HG02840 (cell line): ENCODE data around the gene RASA2.
"Not testable (repeated sequence)": the region's sequence is repeated elsewhere in the genome, so short reads cannot be mapped to it uniquely, and the experiment has no call there.

Experiments used
- ATAC-seq: cut with Tn5 transposase; IDR thresholded peaks from one replicate; pipeline ENCODE4 v1.9.1; 2021; ENCODE audit warnings: mild to moderate bottlenecking, moderate library complexity, moderate number of reproducible peaks; ENCODE audit not compliant: unreplicated experiment, low FRiP score

Gene RASA2

GRCh38 chr3:141529256-141529655 lies 42.4 kb downstream of the RASA2 start:
- no peak for ATAC-seq

DNA sequence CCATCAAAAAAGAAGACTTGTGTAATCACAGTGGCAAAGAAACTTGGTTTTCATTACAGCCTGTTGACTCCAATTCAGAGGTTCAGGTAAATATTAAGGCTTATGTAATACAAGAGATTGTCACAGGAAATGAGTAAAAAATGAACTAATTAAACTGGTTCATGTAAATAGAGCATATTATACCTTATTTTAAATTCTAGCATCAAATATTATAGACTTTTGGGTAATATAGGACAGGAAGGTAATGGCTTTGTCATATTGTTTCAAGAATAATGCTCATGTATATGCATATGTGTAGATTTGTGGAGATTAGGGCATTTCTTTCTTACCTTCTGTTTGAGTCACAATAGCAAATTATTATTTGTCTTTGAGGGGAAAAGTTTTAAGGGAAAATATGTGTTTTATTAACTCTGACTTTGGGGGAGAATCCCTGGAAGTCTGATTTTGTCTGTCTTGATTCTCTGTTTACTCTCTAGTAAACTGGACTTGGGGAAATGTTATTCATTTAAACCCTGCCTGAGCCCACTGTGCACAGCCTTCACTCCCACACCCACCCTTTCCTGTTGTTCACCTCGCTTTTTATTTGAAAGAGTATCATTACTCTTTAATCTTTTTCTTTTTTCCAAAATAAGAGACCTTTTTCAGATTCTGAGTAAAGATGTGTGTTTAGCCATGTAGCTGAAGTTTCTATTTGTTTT lies 43.0 kb downstream of the RASA2 start:
- ATAC-seq, result no peak

DNA sequence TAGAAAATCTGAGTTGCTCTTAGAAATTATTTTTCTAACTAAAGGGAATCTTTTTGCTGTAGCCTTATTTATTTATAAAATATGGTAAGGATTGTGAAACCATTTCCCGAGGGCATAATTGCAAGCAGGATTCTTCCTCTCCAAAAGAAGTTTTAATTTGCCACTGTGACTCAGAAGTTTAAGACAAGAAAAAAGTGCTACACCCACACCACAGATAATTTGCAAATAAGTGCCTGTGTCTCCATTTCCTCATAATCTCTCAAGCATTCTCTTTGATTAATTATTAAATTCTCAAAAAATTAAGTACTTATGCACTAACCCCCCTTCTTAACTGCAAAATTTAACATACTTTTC lies 43.6 kb downstream of the RASA2 start:
- ATAC-seq, result no peak

GRCh38 chr3:141532609-141533008 lies 45.8 kb downstream of the RASA2 start:
- no peak for ATAC-seq

- ATAC-seq, result not testable (repeated sequence)
Measured at GRCh38 chr3:141536017-141536416, 49.2 kb downstream of the RASA2 start.

- ATAC-seq, result no peak
Measured at GRCh38 chr3:141537856-141538255, 51.0 kb downstream of the RASA2 start.

GRCh38 chr3:141538568-141539240 lies 51.9 kb downstream of the RASA2 start:
- no peak for ATAC-seq

DNA sequence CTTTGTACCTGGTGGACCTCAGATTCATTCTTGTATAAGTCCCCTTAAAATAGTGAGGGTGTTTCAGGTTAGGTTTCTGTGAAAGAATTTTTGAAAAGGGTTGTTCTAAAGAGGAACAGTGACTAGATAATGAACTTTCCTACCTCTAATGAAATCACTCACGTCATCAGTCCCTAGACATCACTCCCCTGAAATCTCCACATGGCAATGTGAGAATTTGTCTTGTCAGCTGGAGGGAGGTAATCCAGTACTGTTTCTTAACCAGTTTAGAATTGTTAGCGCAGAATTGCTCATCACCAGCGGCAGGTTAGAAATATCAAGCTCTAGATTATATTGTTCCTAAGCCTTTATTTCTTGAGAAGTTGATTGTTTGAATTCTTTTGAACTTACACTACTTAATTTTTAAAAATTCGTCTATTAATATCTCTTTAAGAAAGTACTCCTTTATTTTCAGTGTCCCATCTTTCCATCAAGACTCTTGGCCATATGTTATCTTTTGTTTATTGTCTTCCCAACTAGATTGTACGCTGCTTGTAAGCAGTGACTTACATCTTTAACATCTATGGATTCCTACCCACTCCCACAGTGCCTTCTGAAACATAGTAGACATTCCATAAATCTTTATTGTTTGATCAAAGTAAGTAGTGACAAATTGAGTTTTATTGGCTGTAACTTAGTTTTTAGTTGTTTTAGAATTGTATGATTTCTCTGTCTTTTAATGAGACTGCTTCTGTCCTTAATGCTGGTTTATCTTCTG lies 52.8 kb downstream of the RASA2 start:
- no peak for ATAC-seq

DNA sequence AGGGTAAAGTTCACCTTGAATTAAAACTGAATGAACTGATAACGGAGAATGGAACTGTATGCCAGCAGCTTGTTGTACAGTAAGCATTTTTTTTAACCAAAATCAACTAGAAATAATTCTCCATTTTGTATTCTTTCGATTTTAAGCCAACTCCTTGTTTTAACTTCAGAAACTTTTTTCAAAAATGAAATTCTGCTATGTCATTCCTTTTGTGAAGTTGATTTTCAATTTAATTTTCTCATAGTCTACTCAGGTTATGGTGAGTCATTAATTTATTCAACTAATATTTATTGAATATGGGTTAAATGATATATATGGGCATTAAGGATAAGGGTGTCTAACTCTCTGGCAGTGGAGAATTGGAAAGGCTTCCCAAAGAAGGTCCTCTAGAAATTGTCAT lies 53.7 kb downstream of the RASA2 start:
- ATAC-seq, result no peak

DNA sequence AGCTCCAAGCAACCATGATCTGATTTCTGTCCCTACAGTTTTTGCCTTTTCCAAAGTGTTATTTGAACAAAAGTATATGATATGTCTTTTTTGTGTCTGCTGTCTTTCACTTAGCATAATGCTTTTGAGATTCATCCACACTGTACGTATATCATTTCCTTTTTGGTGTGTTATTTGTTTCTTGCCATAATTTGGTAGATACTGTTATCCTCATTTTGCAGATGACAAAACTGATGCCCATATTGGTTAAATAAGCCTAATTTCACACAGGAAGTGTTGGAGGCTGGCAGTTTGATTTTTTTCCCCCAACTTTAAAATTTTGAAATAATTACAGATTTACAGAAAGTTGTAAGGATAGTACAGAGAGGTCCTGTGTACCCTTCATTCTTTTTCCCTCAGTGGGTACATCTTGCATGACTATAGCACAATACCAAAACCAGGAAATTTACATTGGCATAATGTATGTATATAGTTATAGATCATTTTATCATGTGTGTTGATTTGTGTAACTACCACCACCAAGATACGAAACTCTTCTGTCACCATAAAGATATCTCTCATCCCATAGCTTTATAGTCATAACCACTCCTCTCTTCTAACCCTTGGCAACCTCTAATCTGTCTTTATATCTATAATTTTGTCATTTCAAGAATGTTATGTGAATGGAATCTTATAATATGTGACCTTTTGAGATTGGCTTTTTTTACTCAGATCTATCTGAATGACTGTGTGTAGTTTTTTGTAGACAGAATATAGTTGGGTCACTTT lies 55.6 kb downstream of the RASA2 start:
- no peak for ATAC-seq

DNA sequence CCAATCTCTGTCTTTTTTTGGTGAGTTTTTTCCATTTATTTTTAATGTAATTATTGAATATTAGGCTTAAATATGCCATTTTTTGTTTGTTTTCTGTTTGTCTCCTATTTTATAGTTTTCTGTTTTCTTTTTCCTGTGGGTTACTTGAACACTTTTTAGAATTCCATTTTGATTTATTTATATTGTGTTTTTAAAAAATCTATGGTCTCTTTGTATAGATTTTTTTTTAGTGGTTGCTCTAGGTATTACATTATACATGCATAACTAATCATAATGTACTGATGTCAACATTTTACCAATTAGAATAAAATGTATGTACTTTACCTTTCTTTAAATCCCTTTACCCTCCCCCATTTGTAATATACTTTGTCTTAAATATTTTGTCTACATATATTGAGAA lies 56.2 kb downstream of the RASA2 start:
- ATAC-seq, result no peak

DNA sequence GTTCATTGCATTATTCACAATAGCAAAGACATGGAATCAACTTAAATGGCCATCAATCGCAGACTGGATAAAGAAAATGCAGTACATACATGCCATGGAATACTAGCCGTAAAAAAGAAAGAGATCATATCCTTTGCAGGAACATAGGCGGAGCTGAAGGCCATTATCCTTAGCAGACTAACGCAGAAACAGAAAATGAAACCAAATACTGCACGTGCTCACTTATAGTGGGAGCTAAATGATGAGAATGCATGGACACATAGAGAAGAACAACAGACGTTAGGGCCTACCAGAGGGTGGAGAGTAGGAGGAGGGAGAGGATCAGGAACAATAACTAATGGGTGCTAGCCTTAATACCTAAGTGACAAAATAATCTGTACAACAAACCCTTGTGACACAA lies 57.9 kb downstream of the RASA2 start:
- no peak for ATAC-seq

DNA sequence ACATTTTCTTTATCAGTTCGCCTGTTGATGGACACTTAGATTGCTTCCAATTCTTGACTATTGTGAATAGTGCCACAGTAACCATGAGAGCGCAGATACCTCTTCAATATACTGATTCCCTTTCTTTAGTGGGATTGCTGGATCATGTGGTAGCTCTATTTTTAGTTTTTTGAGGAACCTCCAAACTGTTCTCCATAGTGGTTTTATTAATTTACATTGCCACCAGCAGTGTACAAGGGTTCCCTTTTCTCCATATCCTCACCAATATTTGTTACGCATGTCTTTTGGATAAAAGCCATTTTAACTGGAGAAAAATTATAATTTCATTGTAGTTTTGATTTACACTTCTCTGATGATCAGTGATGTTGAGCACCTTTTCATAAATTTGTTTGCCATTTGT lies 59.3 kb downstream of the RASA2 start:
- no peak for ATAC-seq

- ATAC-seq, result no peak
Measured at GRCh38 chr3:141546586-141546985, 59.8 kb downstream of the RASA2 start.

DNA sequence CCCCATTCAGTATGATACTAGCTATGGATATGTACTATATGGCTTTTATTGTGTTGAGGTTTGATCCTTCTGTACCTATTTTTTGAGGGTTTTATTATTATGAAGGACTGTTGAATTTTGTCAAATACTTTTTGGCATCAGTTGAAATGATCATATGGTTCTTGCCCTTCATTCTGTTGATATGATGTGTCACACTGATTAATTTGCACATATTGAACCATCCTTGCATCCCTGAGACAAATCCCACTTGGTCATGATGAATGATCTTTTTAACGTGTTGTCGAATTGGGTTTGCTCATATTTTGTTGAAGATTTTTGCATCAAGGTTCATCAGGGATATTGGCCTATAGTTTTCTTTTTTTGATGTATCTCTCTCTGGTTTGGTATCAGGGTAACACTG lies 61.0 kb downstream of the RASA2 start:
- ATAC-seq, result no peak

DNA sequence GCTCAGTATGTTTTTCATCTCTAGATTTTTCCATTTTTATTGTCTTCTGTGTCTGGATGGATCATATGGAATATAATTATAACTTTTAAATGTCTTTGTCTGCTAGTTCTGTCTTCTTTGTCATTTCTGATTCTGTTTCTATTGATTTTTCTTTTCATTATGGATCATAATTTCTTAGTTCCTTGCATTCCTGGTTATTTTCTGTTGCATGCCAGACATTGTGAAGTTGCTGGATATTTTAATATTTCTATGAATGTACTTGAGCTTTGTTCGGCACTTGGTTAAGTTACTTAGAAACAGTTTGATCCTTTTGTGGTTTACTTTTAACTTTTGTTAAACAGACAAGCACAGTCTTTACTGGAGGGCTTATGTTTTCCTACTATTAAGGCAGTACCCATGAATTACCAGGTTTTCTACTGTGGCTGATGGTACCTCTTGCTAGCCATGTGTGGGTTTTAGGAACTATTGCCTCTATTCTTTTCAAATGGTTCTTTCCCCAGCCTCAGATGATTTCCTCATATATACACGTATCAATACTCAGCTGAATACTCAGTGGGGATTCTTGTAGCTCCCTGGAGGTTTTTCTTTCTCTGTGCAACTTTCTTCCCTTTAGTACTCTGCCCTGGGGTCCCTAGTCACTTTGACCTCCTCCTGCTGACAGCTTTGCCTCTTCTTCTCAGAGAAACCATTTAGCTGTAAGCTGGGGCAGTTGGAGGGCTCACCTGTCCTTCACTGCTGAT lies 64.3 kb downstream of the RASA2 start:
- ATAC-seq, result no peak

- no peak for ATAC-seq
Measured at GRCh38 chr3:141552440-141552991, 65.7 kb downstream of the RASA2 start.

GRCh38 chr3:141553055-141553454 lies 66.2 kb downstream of the RASA2 start:
- ATAC-seq, result no peak

GRCh38 chr3:141556034-141556433 lies 69.2 kb downstream of the RASA2 start:
- no peak for ATAC-seq
